Omental fat pad (tissue), 4 donors: ENCODE measurements around the gene PLOD3. TPM values are rescaled to one million over a fixed set of nuclear protein-coding genes. Genes with fewer than 3 reads are reported as not detected.
"Not testable (repeated sequence)": the region's sequence is repeated elsewhere in the genome, so short reads cannot be mapped to it uniquely, and the experiment has no call there.

ENCODE experiments used
- ATAC-seq: fragments of 150-250 bp; one replicate; pipeline ENCODE4 v1.9.1; 2016; ENCODE audit warnings: mild to moderate bottlenecking, moderate library complexity; ENCODE audit not compliant: low FRiP score
- DNase-seq: peaks from one replicate; pipeline ENCODE4 v3.0.0-alpha.2; 2019; ENCODE audit warnings: low spot score
- CTCF ChIP-seq, 3 donors: fragments of 450-650 bp; IDR thresholded peaks; one replicate each; pipeline ENCODE4 v1.5.1; 2016 to 2017; ENCODE audit warnings: antibody characterized with exemption in 3 of 3, mild to moderate bottlenecking in 3 of 3, moderate library complexity in 2 of 3
- total RNA-seq, 4 donors: library from RNA; depleted of rRNA; stranded (reverse); fragments of >200 nt; gene quantifications; one replicate each; pipeline ENCODE4 v1.1.0, GENCODE V29; 2016

PLOD3 gene
- total RNA-seq, 4 donors from 2014 or later: 41.1 to 68.5 (median 51.6) TPM

- ATAC-seq (no peak), DNase-seq (no peak)
- TF ChIP-seq CTCF (IDR thresholded peaks at IDR 0.05): no peak
Measured at GRCh38 chr7:101200504-101200861, 16.9 kb downstream of the PLOD3 start.

GRCh38 chr7:101199522-101199921, 17.9 kb downstream of the PLOD3 start:
- not testable (repeated sequence) for DNase-seq, ATAC-seq

GRCh38 chr7:101198476-101198875, 18.9 kb downstream of the PLOD3 start:
- ATAC-seq (no peak), DNase-seq (no peak)
- no peak for TF ChIP-seq CTCF (IDR thresholded peaks at IDR 0.05)

GRCh38 chr7:101197991-101198390, 19.4 kb downstream of the PLOD3 start:
- no peak for TF ChIP-seq CTCF (IDR thresholded peaks at IDR 0.05)
- no peak for DNase-seq
- ATAC-seq: no peak

DNA sequence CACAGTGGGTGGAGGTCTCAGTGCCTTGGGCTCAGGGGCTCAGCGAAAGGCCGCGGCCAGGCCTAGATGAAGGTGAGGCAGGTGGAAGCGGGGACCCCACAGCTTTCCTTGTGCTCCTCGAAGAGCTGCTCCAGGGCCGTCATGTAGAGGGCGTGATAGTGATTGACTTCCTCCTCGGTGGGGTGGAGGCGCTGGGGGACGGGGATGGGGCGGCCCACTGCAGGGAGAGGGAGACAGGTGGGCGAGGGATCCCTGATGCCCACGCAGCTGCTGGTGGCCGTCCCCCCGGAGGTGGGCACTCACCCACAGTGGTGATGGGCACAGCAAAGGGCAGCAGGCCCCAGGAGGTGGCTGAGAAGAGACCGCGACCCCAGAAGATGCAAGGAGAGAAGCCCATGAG, 21.5 kb downstream of the PLOD3 start:
- DNase-seq (no peak), ATAC-seq (no peak)
- TF ChIP-seq CTCF (IDR thresholded peaks at IDR 0.05): no peak

GRCh38 chr7:101189109-101189508, 28.3 kb downstream of the PLOD3 start:
- TF ChIP-seq CTCF (IDR thresholded peaks at IDR 0.05): no peak
- DNase-seq (no peak), ATAC-seq (no peak)

DNA sequence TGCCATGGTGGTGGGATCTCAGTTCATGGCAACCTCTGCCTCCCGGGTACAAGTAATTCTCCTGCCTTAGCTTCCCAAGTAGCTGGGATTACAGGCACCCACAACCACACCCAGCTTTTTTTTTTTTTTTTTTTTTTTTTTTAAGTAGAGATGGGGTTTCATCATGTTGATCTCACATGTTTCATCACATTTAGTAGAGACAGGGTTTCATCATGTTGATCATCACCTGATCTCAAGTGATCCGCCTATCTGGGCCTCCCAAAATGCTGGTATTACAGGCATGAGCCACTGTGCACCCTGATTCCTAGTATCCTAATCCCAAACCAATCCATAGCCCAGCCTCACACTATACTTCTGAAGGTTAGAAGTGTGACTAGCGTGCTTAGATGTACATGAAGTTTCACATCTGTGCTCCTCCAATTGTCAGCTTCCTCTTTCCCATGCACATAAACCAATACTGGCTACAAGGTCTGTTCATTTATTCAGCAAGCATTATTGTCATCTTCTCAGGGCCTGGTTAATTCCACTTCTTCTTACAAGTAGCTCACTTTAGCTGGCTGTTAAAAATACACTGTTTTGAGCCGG, 30.4 kb downstream of the PLOD3 start:
- DNase-seq: no peak
- ATAC-seq: no peak
- TF ChIP-seq CTCF (IDR thresholded peaks at IDR 0.05): no peak

DNA sequence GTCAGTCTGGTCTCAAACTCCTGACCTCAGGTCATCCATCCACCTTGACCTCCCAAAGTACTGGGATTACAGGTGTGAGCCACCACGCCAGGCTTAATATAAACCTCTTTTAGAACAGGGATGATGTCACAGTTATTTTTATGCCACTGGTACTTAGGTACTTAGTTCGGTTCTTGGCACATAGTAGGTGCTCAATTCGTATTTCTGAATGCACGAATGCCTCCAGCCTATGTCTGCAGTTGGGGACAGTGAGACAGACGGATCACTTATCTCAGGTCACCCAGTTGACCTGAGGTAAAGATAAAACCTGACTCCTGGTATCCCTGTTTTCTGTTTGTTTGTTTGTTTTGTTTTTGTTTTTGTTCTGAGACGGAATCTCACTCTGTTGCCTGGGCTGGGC, 31.2 kb downstream of the PLOD3 start:
- no peak for TF ChIP-seq CTCF (IDR thresholded peaks at IDR 0.05)
- DNase-seq: no peak
- ATAC-seq: no peak
